ENCODE measurements around the gene ZIC5. TPM values are rescaled to one million over a fixed set of nuclear protein-coding genes. Genes with fewer than 3 reads are reported as not detected.
A peak's percentile ranks its signal among the peaks of the same experiment; 100 is the strongest.

ZIC5 gene
- total RNA-seq, 1 donor from 2014 or later = not detected

GRCh38 chr13:99941911-99942310 lies 29.7 kb downstream of the ZIC5 start:
- TF ChIP-seq CTCF (IDR thresholded peaks at IDR 0.05; ENCODE audit: insufficient read depth, low read length, severe bottlenecking) = no peak
- Histone ChIP-seq H3K27me3 (ENCODE audit: control insufficient read depth, insufficient read depth, low read length) (peaks cover 3% of the 10 kb centered on the region), H3K36me3 (ENCODE audit: control insufficient read depth, insufficient read depth, low read length) (no peaks in the 10 kb centered on the region), H3K4me3 (ENCODE audit: low read depth, low read length) (no peak overlapping the region)
- FAIRE-seq = no peak
- no peak for DNase-seq (ENCODE audit: low read depth)

DNA sequence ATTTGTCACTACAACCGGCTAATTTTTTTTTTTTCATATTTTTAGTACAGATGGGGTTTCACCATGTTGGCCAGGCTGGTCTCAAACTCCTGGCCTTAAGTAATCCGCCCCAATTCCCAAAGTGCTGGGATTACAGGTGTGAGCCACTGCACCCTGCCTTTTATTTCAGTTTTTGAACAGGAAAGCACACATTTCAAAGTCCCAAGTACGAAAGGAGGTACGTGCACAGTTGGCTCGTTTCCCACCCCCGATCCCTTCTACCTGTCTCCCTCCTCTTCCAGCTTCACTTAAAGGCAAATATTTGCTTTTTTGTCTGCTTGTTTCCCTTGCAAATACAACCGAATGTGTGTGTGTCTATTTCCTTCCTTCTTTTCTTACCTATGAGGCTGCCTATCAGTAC lies 30.5 kb downstream of the ZIC5 start:
- DNase-seq (ENCODE audit: low read depth) (no peak), FAIRE-seq (no peak)
- no peak for TF ChIP-seq CTCF (IDR thresholded peaks at IDR 0.05; ENCODE audit: insufficient read depth, low read length, severe bottlenecking)
- no peak overlapping the region for H3K4me3 ChIP-seq (ENCODE audit: low read depth, low read length)
- H3K36me3 ChIP-seq (ENCODE audit: control insufficient read depth, insufficient read depth, low read length) = no peaks in the 10 kb centered on the region
- peaks cover 3% of the 10 kb centered on the region for H3K27me3 ChIP-seq (ENCODE audit: control insufficient read depth, insufficient read depth, low read length)

DNA sequence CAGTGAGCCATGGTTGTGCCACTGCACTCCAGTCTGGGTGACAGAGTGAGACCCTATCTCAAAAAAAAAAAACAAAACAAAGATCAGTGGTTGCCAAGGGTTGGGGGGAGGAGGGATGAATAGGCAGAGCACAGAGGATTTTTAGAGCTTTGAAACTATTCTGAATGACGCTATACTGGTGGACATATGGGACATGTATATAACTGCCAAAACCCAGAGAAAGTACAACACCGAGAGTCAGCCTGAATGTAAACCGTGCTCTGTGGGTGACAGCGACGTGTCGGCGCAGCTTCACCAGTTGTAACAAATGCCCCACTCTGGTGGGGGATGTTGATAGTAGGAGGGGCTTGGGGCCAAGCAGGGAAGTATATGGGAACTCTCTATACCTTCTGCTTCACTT lies 32.9 kb downstream of the ZIC5 start:
- H3K36me3 ChIP-seq (ENCODE audit: control insufficient read depth, insufficient read depth, low read length) = no peaks in the 10 kb centered on the region
- DNase-seq (ENCODE audit: low read depth) (no peak), FAIRE-seq (no peak)
- TF ChIP-seq CTCF (IDR thresholded peaks at IDR 0.05; ENCODE audit: insufficient read depth, low read length, severe bottlenecking) = no peak
- H3K4me3 ChIP-seq (ENCODE audit: low read depth, low read length) = no peak overlapping the region
- peaks cover 3% of the 10 kb centered on the region for H3K27me3 ChIP-seq (ENCODE audit: control insufficient read depth, insufficient read depth, low read length)

DNA sequence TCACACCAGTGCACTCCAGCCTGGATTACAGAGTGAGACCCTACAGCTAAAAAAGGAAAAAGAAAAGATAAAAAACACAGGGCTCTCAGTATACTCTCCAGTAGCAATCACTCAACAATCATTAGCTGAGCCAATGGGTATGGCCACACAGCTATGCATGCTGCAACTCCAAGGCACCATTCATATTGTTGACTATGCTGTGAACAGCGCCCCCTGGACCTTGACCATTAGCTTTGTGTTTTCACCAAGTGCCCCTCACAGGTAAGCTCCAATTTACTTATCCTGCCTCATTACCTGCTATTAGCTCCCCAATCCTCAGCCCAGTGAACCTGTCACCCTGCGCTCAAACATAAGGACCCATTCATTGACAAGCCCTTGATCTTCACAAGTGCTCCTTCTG lies 35.8 kb downstream of the ZIC5 start:
- DNase-seq (ENCODE audit: low read depth) (no peak), FAIRE-seq (no peak)
- Histone ChIP-seq H3K4me3 (ENCODE audit: low read depth, low read length) (no peak overlapping the region), H3K36me3 (ENCODE audit: control insufficient read depth, insufficient read depth, low read length) (no peaks in the 10 kb centered on the region), H3K27me3 (ENCODE audit: control insufficient read depth, insufficient read depth, low read length) (peaks cover 3% of the 10 kb centered on the region)
- TF ChIP-seq CTCF (IDR thresholded peaks at IDR 0.05; ENCODE audit: insufficient read depth, low read length, severe bottlenecking) = no peak

DNA sequence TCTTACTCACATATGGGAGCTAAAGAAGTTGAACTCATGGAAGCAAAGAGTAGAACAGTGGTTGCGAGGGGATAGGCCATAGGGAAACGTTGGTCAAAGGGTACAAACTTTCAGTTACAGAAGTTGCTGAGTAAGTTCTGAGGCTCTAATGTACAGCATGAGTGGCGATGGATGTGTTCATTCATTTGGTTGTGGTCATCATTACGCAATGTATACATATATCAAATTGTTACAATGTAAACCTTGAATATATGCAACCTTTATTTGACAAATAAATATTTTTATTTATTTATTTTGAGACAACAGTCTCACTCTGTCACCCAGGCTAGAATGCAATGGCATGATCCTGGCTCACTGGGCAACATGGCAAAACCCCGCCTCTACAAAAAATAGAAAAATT lies 38.7 kb downstream of the ZIC5 start:
- Histone ChIP-seq H3K36me3 (ENCODE audit: control insufficient read depth, insufficient read depth, low read length) (no peaks in the 10 kb centered on the region), H3K27me3 (ENCODE audit: control insufficient read depth, insufficient read depth, low read length) (no peaks in the 10 kb centered on the region), H3K4me3 (ENCODE audit: low read depth, low read length) (no peak overlapping the region)
- no peak for TF ChIP-seq CTCF (IDR thresholded peaks at IDR 0.05; ENCODE audit: insufficient read depth, low read length, severe bottlenecking)
- DNase-seq (ENCODE audit: low read depth) (peak; percentile 14), FAIRE-seq (no peak)

DNA sequence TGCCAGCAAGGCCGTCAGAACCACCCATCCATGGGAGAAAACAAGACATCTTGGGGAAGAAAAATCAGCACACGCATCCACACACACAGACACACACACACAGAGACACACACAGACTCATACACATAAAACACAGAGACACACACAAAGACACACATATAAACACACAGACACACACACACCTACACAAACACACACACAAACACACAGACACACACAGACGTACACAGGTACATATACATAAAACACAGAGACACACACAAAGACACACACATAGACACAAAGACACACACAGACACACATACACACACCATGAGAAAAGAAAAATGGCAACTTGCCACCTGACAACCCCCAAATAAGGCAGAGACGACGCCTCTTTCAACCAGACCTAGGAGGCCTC lies 40.6 kb downstream of the ZIC5 start:
- FAIRE-seq = no peak
- TF ChIP-seq CTCF (IDR thresholded peaks at IDR 0.05; ENCODE audit: insufficient read depth, low read length, severe bottlenecking) = no peak
- no peak for DNase-seq (ENCODE audit: low read depth)
- no peaks in the 10 kb centered on the region for H3K27me3 ChIP-seq (ENCODE audit: control insufficient read depth, insufficient read depth, low read length)
- H3K36me3 ChIP-seq (ENCODE audit: control insufficient read depth, insufficient read depth, low read length) = no peaks in the 10 kb centered on the region
- H3K4me3 ChIP-seq (ENCODE audit: low read depth, low read length) = no peak overlapping the region

Data from bronchial epithelial cell (primary cell).